Activated CD8-positive, alpha-beta memory T cell treated with anti-CD3 and anti-CD28 coated beads for 4 hours (primary cell): ENCODE data around the gene EIPR1.

Experiments
- DNase-seq, 2 donors: peaks; one replicate each; pipeline ENCODE4 v3.0.0-alpha.2; 2020; ENCODE audit warnings: low read depth in 2 of 2

EIPR1 gene

DNA sequence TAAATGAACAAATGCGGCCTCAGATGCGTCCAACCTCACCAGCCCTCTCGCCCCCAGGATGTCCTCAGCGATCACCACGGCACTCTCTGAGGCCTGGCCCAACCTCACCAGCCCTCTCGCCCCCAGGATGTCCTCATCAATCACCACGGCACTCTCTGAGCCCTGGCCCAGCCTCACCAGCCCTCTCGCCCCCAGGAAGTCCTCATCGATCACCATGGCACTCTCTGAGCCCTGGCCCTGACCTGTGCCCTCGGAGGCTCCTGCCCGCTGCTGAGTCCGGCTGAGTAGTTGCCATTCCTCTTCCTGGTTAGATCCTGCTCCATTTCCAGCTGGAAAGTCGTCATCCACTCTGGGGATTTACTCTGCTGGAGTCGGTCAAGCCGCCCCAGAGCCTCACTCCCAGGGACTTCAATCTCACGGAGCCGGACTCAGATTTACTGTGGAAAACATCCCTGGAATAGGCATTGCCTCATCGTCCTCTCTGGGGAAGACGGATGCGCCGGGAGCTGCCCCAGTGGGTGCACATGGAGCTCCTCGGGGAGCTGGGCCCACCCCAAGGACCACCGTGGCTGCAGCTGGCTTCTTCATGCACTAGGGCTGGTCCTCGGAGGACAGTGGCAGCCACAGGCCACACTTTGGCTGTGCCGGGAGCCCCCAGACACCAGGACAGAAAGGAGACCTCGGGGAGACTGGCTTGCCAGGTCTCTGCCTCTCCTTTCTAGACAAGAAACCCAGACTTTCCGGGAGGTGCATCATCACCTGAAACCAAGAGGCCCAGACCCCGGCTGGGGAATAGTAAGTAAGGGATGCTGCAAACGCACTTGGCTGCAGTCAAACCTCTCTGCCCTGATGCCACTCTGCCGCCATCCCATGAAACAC is 230.6 kb downstream of the EIPR1 start:
- no peak for DNase-seq

DNA sequence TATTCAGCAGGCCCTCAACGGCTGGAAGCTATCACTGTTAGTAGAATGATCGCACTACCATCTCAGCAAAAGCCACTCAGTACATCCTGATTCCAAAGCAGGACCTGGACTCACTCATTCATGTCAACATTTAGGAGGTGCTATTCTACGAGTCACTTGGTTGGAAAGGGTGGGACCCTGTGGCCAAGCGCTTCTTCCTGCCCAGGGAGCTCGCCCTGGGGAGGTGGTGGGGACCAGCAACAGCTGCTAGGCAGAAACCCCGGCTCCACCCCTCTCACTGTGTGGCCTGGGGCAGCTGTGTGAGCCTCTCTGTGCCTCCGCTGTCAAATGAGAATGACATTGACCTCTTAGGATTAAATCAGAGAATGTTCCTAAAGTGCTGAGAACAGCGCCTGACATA is 231.4 kb downstream of the EIPR1 start:
- no peak for DNase-seq

DNA sequence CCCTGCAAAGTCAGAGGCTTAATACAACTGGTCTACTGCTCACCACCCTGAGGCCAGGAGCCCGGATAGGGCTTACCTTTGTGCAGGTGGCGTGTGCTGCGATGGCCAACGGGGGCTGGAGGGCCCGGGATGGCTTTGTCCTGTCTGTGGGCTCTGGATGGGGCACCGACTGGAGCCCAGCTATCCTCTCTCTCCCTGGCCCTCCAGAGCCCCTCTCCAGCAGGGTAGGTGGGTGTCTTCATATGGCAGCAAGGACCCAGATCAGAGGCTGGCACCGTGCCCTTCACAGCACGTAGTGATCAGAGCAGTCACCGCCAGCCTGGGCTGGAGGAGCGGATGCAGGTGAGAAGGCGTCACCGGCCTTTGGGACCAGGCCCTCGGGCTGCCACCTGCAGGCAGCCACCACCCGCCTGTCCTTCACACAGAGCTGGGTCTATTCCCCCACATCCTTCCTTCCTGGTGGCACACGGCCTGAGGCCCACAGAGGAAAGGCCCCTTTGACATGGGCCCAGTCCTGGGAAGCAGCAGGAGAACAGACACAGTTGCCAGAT is 232.1 kb downstream of the EIPR1 start:
- DNase-seq: no peak

DNA sequence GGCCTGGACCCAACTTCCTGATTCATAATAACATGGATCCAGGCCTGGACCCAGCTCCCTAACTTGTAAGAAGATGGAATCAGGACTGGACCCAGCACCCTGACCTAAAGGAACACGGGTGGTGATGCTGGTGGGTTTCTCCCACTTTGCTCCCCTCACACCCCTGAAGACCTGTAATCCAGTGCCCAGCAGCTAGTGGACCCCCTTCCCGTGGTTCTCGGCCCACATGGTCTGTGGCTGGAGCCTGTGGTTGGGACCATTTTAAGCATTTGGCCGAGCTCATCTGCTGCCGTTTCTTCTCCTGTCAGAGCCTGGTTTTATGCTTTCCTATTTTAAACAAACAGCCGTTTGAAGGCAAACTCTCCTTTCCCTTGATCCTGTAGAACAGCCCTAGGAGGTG is 232.8 kb downstream of the EIPR1 start:
- DNase-seq: no peak

DNA sequence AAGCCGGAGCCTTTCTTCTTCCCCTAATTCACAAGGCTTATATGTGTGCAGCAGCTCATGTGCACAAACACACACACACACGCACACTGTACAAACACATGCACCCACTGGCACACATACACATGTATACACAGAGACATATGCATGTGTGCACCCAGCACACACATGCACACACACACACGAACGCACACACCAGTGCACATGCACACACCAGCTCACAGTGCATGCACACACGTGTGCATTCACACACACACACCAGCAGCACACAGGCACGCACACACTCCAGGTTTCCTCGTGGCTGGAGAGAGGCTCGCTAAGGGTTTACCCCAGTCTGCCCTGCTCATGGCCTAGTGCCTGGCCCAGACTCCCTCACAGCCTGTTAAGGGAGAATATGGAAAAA is 234.0 kb downstream of the EIPR1 start:
- no peak for DNase-seq

DNA sequence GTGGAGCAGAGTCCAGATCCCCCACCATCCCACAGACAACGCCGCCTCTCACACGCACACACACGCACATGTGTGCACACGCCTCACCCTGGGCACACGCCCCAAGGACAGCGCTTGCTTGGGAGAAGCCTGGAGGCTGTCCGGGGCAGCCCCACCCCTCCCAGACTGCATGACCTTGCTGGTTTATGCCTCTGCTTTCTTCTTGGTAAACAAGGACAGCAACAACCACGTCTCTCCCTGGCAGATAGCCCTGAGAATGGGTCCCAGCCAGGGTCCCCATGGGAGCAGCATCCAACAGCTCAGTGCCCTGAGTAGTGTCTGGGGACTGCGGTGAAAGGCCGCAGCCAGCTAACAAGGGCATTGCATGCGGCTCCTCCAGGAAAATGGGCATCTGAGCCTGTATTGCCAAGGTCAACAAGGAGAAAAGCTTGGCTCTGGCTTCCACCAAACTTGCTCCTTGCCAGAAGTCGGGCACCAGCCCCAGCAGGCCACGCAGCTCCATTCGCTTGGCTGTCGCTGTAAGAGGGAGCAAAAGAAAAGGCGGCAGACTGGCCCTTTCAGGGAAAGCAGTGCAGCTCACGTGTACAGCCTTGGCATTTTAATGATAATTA is 234.6 kb downstream of the EIPR1 start:
- no peak for DNase-seq

DNA sequence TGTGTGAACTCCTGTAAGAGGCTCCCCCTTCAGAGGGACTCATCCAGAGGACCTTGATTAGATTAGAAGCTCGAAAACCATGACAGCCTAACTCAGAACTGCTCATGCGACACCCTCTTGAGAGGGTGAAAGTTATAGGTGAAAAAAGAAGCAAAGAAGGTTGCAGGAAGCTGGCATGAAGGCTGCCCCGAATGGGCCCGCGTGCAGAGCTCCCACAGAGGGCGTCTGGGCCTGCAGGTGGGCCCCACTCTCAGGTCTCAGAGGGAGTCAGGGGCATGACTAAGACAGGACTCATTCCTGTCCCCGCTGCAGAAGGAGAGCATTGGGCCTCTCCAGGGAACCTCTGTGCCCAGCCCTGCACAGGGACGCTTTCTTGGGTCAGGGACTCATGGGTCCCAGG is 235.4 kb downstream of the EIPR1 start:
- no peak for DNase-seq

DNA sequence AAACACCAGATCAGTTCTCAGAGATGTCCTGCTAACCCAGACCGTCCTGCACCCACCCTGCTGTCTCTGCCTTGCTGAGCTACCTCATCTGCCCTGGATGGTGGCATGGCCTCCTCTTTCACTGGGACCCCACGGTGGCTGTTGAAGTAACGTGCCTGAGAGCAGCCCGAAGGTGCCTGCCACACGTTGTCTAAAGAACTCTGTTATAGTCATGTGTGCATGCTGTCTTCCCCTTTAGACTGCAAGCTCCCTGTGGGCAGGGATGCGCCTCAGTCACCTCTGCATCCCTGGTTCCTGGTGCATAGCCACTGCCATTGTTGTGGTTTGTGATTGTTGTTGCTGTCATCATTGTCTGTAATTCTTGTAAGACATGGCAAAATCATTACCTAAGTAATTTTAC is 235.9 kb downstream of the EIPR1 start:
- DNase-seq: no peak

DNA sequence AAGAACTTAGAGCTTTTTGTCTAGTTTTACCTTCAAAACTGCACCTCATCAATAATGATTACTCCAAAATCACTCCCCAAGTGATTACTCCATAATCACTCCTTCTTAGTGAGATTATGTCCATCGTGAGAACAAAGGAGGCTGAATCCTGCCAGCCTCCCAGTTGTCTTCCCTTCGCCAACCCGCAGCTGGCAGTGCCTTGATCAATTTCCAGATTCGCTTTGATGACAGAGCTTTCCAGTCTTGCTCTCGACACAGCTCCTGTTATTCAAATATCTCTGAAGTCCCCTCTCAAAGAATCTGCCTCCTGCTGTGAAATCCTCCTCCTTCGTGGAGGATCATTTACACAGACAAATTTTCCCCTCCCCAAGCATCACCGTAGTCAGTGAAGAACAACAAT is 237.7 kb downstream of the EIPR1 start:
- DNase-seq: no peak
